GM21723 (cell line): ENCODE data around the gene P3H2.

Experiments
- ATAC-seq: cut with Tn5 transposase; IDR thresholded peaks from one replicate; pipeline ENCODE4 v1.9.1; 2021; ENCODE audit warnings: mild to moderate bottlenecking, moderate library complexity; ENCODE audit not compliant: unreplicated experiment

Gene P3H2

GRCh38 chr3:190058521-190059241, 62.0 kb downstream of the P3H2 start:
- ATAC-seq = no peak

- ATAC-seq = no peak
Observed at GRCh38 chr3:190056742-190057141, 64.0 kb downstream of the P3H2 start.

DNA sequence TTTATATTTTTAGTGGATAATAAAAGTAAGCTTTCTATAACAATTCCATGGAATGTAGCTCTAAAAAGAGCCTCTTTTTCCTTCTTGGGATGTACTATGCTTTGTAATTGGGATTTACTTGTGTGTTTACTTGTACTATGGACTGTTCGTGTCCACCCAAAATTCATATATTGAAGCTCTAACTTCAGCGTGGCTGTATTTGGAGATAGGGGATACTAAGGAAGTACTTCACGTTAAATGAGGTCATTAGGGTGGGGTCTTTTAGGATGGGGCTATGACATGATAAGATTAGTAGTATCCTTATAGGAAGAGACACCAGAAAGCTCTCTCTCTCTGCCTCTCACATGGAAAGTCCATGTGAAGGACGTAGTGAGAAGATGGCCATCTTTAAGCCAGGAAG, 64.9 kb downstream of the P3H2 start:
- ATAC-seq = no peak

DNA sequence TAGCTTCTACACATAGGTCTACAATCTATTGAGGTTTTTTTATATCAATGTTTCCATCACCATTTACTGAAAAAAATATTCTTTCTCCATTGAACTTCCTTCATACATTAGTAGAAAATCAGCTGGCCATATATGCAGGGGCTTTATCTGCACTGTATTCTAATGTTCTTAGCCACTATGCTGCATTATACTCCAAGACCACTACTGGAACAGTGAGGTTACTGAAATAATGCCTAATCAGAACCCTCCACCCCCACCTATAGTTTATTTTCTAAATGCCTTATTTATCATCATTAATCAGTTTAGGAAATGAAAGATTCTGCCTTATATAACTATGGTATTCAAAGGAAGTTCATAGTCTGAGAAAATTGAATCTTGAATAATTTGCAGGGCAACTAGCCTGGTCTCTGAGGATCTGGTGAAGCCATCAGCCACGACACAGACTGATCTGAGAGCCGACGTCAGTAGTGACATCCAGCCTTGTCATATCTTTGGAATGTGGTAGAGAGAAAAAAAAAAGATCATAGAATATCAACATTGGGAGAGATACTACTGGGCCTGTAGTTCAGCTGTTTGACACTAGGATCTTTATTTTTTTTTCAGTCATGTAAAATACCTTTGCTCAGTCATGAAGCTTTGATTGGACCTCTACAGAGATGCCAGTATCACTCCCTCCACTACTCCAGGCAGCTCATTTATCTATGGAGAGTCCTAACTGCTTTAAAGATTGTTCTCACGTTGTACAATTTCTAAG, 66.6 kb downstream of the P3H2 start:
- no peak for ATAC-seq

GRCh38 chr3:190051641-190052040, 69.1 kb downstream of the P3H2 start:
- no peak for ATAC-seq

- ATAC-seq = no peak
Observed at GRCh38 chr3:190048932-190049441, 71.7 kb downstream of the P3H2 start.

DNA sequence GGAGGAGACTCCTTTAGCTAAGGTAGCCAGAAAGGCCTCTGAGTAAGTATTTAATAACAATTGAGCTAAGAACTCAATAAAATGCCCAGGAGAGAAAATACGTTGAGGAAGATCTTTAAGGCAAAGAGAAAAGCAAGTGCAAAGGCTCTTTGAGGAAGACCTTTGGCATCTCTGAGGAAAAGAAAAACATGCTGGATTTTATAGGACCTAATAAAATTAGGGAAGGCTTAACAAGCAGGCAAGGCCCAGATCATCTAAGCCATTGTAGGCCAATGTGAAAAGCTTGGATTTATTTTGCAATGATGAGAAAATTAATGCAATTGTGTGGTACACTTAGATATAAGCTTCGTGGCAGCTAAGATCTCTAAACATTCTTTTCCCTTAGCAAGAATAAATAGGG, 75.7 kb downstream of the P3H2 start:
- ATAC-seq = no peak

- ATAC-seq = no peak
Observed at GRCh38 chr3:190044142-190044541, 76.6 kb downstream of the P3H2 start.

GRCh38 chr3:190043741-190044140, 77.0 kb downstream of the P3H2 start:
- ATAC-seq = no peak

- ATAC-seq = no peak
Observed at GRCh38 chr3:190042558-190042957, 78.1 kb downstream of the P3H2 start.

DNA sequence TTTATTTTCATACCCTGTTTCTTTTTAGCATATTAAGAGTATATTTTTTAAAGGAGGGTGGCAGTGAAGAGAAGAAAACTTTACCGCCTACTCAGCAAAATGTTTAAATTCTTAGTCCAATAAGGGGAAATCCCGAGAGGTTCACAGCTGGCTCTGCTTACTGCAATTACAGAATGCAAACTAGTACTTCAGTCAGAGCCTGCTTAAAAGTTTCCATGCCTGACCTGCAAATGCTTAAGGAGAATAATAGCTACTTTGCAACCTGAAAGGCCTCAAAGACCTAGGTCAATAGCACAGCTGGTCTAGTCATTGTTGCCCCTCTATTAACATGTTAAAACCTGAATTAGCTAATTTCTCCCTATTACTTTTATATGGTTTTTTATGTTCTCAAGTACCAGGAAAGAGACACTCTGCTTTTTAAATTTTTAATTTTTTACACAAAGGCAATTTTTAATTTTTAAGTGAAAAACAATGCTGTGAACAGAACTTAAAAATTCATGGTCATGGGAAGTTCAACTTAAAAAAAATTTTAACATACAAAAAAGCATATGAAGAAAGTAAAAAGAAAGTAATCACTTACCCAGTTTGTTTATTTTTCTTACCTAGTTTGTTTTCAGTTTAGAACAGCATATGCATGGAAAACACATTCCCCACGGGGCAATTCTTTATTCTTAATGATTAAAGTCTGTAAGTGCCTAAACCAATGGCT, 79.2 kb downstream of the P3H2 start:
- peak; percentile 59 for ATAC-seq

- ATAC-seq = no peak
Observed at GRCh38 chr3:190040145-190040544, 80.6 kb downstream of the P3H2 start.

DNA sequence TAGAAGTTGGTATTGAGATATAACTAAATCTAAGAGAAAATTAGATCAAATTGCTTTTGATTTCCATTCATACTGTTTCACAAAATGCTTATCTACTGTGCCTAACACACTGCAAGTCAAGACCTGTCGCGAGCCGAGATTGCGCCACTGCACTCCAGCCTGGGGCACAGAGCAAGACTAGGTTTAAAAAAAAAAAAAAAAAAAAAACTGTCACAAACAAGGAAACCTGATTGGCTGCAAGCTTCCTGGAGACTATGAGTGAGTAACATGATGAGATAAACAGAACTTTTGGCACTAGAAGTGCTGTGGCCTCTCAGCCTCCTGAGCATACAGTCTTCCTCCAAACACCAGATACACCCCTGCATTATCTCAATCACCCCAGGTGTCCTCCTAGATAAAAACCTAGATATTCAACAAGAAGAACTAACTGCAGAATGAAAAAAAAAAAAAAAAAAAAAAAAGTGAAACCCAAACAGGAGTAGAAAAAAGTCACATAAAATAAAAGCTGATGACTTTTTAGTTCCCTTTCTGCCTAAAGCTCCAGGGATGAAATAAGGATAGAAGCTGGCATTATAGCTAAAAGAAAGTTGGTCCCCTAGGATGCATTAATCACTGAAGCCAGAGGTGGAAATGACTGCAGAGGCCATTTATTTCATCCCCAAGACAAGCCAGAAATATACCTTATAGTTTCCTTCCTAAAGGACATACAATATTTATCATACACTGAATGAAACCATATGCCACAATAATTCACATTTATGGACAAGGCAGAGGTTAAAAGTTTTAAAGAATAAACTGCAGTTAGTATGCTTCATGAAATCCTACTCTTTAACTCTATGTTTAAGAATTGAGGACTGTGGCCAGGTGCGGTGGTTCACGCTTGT, 82.4 kb downstream of the P3H2 start:
- ATAC-seq = no peak

DNA sequence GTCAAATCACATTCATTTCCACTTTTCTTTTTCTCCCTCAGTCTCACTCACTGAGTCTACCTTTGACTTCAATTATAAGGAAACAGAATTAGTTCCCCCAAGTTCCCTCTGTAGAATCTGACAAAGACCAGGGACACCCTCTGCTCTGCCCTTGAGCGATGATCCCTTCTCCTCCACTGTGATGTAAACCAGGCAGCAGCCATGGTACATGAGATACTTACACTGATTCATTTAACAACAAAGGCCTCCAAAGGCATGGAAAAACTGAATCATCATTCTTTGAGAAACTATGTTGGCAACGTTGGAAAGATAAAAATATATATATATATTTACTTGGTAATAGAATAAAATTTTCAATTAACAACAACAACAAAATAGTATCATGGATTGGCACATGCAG, 84.1 kb downstream of the P3H2 start:
- ATAC-seq = no peak

GRCh38 chr3:190034446-190034845, 86.3 kb downstream of the P3H2 start:
- no peak for ATAC-seq

DNA sequence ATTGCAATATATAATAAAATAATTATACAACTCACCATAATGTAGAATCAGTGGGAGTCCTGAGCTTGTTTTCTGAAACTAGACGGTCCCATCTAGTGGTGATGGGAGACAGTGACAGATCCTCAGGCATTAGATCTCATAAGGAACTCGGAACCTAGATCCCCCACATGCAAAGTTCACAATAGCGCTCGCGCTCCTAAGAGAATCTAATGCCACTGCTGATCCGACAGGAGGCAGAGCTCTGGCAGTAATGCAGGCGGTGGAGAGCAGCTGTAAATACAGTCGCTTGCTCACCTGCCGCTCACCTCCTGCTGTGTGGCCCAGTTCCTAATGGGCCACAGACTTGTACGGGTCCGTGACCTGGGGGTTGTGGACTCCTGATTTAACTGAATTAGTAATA, 87.8 kb downstream of the P3H2 start:
- no peak for ATAC-seq

- ATAC-seq = no peak
Observed at GRCh38 chr3:190031887-190032752, 88.6 kb downstream of the P3H2 start.

DNA sequence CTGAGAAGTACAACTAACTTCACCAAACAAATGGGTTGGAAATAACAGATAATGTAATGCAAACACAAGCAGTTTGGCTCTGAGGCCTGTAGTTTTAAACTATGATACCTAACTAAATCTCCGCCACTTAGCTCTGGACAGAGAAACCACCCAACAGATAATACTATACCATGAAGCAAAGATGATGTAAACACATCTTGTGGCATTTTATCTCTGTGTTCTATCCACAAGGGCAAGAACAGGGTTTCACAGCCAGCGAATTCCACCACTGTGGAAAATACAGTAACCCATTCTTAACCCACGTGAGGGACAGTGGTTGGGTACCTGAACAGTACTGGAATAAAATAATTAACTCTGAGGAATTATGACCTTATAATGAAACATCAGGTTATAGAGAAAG, 93.6 kb downstream of the P3H2 start:
- ATAC-seq = no peak

DNA sequence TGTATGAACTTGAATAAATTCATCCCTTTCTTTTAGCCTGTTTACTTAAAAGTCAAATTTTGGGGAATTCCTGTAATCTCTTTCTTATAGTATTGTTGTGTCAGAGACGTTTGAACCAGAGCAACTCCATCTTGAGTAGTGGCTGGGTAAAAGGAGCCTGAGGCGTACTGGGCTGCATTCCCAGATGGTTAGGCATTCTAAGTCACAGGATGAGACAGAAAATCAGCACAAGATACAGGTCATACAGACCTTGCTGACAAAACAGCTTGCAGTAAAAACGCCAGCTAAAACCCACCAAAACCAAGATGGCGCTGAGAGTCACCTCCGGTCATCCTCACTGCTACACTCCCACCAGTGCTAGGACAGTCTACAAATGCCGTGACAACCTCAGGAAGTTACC, 94.5 kb downstream of the P3H2 start:
- no peak for ATAC-seq

- no peak for ATAC-seq
Observed at GRCh38 chr3:190024912-190025311, 95.8 kb downstream of the P3H2 start.
